HepG2 (cell line): Measurements from ENCODE around the gene DDIT4. TPM values are rescaled to one million over a fixed set of nuclear protein-coding genes. Genes with fewer than 3 reads are reported as not detected.

Experiments used
- FOXA3 ChIP-seq: IDR thresholded peaks from 2 replicates; pipeline ENCODE4 v1.6.1; 2016; ENCODE audit warnings: missing genetic modification reagents, missing compliant biosample characterization
- HNF4A ChIP-seq: sonication (generic); formaldehyde crosslinking; IDR thresholded peaks from 2 replicates; pipeline ENCODE4 v1.4.0; 2020; ENCODE audit warnings: missing genetic modification reagents
- MIER2 ChIP-seq: IDR thresholded peaks from 2 replicates; pipeline ENCODE4 v1.6.1; 2016; ENCODE audit warnings: missing biosample characterization, missing genetic modification reagents
- NR2C2 ChIP-seq: sonication (generic); formaldehyde crosslinking; IDR thresholded peaks from 2 replicates; pipeline ENCODE4 v1.4.0; 2020; ENCODE audit warnings: missing genetic modification reagents, mild to moderate bottlenecking, moderate library complexity, borderline replicate concordance
- PHF20 ChIP-seq: sonication (generic); formaldehyde crosslinking; IDR thresholded peaks from 2 replicates; pipeline ENCODE4 v1.5.0; 2020; ENCODE audit warnings: mild to moderate bottlenecking, missing genetic modification reagents
- SRY ChIP-seq: sonication (generic); formaldehyde crosslinking; IDR thresholded peaks from 2 replicates; pipeline ENCODE4 v1.8.0; 2022; ENCODE audit warnings: mild to moderate bottlenecking, missing genetic modification reagents
- TBX3 ChIP-seq: fragments of 450-650 bp; IDR thresholded peaks from 2 replicates; pipeline ENCODE4 v1.6.1; 2017; ENCODE audit warnings: antibody characterized with exemption, mild to moderate bottlenecking, inconsistent platforms, borderline replicate concordance
- TSC22D2 ChIP-seq: sonication (generic); formaldehyde crosslinking; IDR thresholded peaks from 2 replicates; pipeline ENCODE4 v1.5.1; 2020; ENCODE audit warnings: missing genetic modification reagents, mild to moderate bottlenecking, borderline replicate concordance
- ZMYM4 ChIP-seq: sonication (generic); formaldehyde crosslinking; IDR thresholded peaks from 2 replicates; pipeline ENCODE4 v1.8.1; 2023; ENCODE audit warnings: mild to moderate bottlenecking, missing genetic modification reagents
- ZNF101 ChIP-seq: sonication (generic); formaldehyde crosslinking; IDR thresholded peaks from 2 replicates; pipeline ENCODE4 v1.4.0; 2020; ENCODE audit warnings: mild to moderate bottlenecking, low read depth, missing genetic modification reagents, borderline replicate concordance
- ZNF567 ChIP-seq: sonication (generic); formaldehyde crosslinking; IDR thresholded peaks from 2 replicates; pipeline ENCODE4 v1.8.1; 2023; ENCODE audit warnings: mild to moderate bottlenecking, missing genetic modification reagents, borderline replicate concordance
- ZNF670 ChIP-seq: sonication (generic); formaldehyde crosslinking; IDR thresholded peaks from 2 replicates; pipeline ENCODE4 v1.8.0; 2022; ENCODE audit warnings: mild to moderate bottlenecking, missing genetic modification reagents, borderline replicate concordance
- ZNF75D ChIP-seq: sonication (generic); formaldehyde crosslinking; IDR thresholded peaks from 2 replicates; pipeline ENCODE4 v1.8.1; 2023; ENCODE audit warnings: missing genetic modification reagents, mild to moderate bottlenecking, borderline replicate concordance
- polyA plus RNA-seq, 8 experiments: library from polyadenylated mRNA; depleted of rRNA in 3 of 8; stranded (reverse) in 7 of 8; unstranded in 1 of 8; fragments of >200 nt; fragmentation: Illumina TruSeq in 4 of 8; extraction: Trizol in 4 of 8; gene quantifications; 2 replicates each; pipeline versions ENCODE4 v1.2.1 to v1.2.3, GENCODE V29; 2011 to 2016; ENCODE audit warnings: low read depth in 4 of 8, missing spikeins in 1 of 8, mixed read lengths in 1 of 8; ENCODE audit not compliant: insufficient read depth in 1 of 8
- total RNA-seq, 5 experiments: library from RNA; depleted of rRNA; stranded (reverse); fragments of >200 nt; fragmentation: Illumina TruSeq; extraction: Trizol; gene quantifications; 2 replicates each; pipeline ENCODE4 v1.2.3, GENCODE V29; 2016; ENCODE audit warnings: low read depth in 1 of 5
- TF ChIP-seq, protein P1 (sequence below): sonication (generic); formaldehyde crosslinking; IDR thresholded peaks from 2 replicates; pipeline ENCODE4 v1.5.1; 2020; ENCODE audit warnings: mild to moderate bottlenecking, missing genetic modification reagents, moderate library complexity
- TF ChIP-seq, protein P2 (sequence below): IDR thresholded peaks from 2 replicates; pipeline ENCODE4 v1.6.1; 2016; ENCODE audit warnings: low read depth, missing genetic modification reagents, missing compliant biosample characterization
- TF ChIP-seq, protein P3 (sequence below): sonication (generic); formaldehyde crosslinking; IDR thresholded peaks from 2 replicates; pipeline ENCODE4 v1.5.0; 2020; ENCODE audit warnings: missing genetic modification reagents
- TF ChIP-seq, protein P4 (sequence below): sonication (generic); formaldehyde crosslinking; IDR thresholded peaks from 2 replicates; pipeline ENCODE4 v1.4.0; 2020; ENCODE audit warnings: missing genetic modification reagents
- TF ChIP-seq, protein P5 (sequence below): sonication (generic); formaldehyde crosslinking; IDR thresholded peaks from 2 replicates; pipeline ENCODE4 v1.5.0; 2020; ENCODE audit warnings: missing genetic modification reagents, mild to moderate bottlenecking, borderline replicate concordance

DDIT4 gene
- total and polyA plus RNA-seq, 2 of the 13 experiments (the other 11 are each of a cell fraction or from before 2014, with no cell fraction given) = 35.6 to 40.7 TPM

DNA sequence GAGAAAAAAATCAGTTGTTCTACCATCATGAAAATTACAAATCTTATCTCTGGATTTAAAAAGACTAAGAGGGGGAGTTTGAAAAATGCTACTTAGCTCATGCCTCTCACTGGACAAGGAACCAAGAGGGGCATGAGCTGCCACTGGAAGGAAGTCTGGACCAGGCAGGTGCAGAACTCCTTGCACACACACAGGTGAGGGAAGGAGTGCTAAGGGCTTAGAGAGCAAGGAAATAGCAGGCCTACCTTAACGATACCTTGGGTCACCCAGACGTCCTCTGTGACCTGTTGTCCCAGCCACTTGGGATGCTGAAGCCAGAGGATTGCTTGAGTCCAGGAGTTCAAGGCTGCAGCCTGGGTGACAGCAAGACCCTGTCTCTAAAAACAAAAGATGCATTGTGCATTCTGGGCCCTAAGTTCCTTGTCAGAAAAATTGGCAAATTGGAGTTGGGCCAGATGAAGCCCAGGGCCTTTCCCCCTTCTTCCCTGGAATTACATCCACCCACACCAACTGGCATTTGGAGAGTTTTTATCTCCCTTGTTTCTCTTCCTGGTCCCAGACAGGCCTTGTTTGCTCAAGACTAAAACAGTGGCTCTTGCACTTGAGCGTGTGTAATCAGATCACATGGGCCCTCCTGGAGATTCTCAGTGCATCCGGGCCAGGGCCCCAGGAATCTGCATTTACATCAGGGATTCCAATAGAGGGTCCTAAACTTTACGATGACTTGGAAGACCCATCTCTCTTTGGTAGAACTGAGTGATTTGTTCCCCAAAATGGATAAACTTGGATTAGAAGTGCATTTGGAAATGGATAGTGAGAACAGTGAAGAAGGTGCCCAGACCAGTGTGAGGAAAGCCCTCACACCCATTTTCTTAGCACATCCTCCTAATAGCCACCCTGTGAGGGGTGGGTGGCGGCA, 3.0 kb downstream of the DDIT4 start (continued):
- TF ChIP-seq, protein P1, sequence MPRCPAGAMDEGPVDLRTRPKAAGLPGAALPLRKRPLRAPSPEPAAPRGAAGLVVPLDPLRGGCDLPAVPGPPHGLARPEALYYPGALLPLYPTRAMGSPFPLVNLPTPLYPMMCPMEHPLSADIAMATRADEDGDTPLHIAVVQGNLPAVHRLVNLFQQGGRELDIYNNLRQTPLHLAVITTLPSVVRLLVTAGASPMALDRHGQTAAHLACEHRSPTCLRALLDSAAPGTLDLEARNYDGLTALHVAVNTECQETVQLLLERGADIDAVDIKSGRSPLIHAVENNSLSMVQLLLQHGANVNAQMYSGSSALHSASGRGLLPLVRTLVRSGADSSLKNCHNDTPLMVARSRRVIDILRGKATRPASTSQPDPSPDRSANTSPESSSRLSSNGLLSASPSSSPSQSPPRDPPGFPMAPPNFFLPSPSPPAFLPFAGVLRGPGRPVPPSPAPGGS (CRISPR knock-in tag) = peak; percentile 67; the same call in 1 of the 2 replicates
- TF ChIP-seq, protein P2, sequence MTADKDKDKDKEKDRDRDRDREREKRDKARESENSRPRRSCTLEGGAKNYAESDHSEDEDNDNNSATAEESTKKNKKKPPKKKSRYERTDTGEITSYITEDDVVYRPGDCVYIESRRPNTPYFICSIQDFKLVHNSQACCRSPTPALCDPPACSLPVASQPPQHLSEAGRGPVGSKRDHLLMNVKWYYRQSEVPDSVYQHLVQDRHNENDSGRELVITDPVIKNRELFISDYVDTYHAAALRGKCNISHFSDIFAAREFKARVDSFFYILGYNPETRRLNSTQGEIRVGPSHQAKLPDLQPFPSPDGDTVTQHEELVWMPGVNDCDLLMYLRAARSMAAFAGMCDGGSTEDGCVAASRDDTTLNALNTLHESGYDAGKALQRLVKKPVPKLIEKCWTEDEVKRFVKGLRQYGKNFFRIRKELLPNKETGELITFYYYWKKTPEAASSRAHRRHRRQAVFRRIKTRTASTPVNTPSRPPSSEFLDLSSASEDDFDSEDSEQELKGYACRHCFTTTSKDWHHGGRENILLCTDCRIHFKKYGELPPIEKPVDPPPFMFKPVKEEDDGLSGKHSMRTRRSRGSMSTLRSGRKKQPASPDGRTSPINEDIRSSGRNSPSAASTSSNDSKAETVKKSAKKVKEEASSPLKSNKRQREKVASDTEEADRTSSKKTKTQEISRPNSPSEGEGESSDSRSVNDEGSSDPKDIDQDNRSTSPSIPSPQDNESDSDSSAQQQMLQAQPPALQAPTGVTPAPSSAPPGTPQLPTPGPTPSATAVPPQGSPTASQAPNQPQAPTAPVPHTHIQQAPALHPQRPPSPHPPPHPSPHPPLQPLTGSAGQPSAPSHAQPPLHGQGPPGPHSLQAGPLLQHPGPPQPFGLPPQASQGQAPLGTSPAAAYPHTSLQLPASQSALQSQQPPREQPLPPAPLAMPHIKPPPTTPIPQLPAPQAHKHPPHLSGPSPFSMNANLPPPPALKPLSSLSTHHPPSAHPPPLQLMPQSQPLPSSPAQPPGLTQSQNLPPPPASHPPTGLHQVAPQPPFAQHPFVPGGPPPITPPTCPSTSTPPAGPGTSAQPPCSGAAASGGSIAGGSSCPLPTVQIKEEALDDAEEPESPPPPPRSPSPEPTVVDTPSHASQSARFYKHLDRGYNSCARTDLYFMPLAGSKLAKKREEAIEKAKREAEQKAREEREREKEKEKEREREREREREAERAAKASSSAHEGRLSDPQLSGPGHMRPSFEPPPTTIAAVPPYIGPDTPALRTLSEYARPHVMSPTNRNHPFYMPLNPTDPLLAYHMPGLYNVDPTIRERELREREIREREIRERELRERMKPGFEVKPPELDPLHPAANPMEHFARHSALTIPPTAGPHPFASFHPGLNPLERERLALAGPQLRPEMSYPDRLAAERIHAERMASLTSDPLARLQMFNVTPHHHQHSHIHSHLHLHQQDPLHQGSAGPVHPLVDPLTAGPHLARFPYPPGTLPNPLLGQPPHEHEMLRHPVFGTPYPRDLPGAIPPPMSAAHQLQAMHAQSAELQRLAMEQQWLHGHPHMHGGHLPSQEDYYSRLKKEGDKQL (CRISPR knock-in tag) = no peak
- TF ChIP-seq ZNF567 (CRISPR knock-in tag) (no peak), ZNF101 (CRISPR knock-in tag) (no peak), NR2C2 (CRISPR knock-in tag) (peak; percentile 65; the same call in 1 of the 2 replicates), ZNF75D (CRISPR knock-in tag) (no peak), SRY (no peak), PHF20 (CRISPR knock-in tag) (no peak), MIER2 (no peak), ZNF670 (CRISPR knock-in tag) (no peak; the same call in 1 of the 2 replicates), FOXA3 (CRISPR knock-in tag) (peak; percentile 86), TBX3 (no peak), HNF4A (CRISPR knock-in tag) (peak; percentile 81), TSC22D2 (0 out of 2 replicates have a peak, but pooled peaks have one; percentile 43), ZMYM4 (CRISPR knock-in tag) (peak; percentile 66; the same call in 1 of the 2 replicates)
- TF ChIP-seq, protein P3, sequence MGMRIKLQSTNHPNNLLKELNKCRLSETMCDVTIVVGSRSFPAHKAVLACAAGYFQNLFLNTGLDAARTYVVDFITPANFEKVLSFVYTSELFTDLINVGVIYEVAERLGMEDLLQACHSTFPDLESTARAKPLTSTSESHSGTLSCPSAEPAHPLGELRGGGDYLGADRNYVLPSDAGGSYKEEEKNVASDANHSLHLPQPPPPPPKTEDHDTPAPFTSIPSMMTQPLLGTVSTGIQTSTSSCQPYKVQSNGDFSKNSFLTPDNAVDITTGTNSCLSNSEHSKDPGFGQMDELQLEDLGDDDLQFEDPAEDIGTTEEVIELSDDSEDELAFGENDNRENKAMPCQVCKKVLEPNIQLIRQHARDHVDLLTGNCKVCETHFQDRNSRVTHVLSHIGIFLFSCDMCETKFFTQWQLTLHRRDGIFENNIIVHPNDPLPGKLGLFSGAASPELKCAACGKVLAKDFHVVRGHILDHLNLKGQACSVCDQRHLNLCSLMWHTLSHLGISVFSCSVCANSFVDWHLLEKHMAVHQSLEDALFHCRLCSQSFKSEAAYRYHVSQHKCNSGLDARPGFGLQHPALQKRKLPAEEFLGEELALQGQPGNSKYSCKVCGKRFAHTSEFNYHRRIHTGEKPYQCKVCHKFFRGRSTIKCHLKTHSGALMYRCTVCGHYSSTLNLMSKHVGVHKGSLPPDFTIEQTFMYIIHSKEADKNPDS (CRISPR knock-in tag) = no peak
- TF ChIP-seq, protein P4, sequence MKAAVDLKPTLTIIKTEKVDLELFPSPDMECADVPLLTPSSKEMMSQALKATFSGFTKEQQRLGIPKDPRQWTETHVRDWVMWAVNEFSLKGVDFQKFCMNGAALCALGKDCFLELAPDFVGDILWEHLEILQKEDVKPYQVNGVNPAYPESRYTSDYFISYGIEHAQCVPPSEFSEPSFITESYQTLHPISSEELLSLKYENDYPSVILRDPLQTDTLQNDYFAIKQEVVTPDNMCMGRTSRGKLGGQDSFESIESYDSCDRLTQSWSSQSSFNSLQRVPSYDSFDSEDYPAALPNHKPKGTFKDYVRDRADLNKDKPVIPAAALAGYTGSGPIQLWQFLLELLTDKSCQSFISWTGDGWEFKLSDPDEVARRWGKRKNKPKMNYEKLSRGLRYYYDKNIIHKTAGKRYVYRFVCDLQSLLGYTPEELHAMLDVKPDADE = no peak
- TF ChIP-seq, protein P5, sequence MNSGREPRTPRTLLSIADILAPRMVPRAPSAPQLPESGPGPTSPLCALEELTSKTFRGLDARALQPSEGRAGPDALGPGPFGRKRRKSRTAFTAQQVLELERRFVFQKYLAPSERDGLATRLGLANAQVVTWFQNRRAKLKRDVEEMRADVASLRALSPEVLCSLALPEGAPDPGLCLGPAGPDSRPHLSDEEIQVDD (CRISPR knock-in tag) = no peak
